Smooth muscle cell of bladder (primary cell): ENCODE results near the gene MESD. TPM values are rescaled to one million over a fixed set of nuclear protein-coding genes. Genes with fewer than 3 reads are reported as not detected.

Experiments used
- total RNA-seq: library from RNA; depleted of rRNA; stranded (reverse); fragments of >200 nt; gene quantifications from 2 replicates; pipeline ENCODE4 v1.2.3, GENCODE V29; 2014

Gene MESD
- total RNA-seq = 18.2 and 20.1 TPM in 2 replicates

GRCh38 chr15:80989518-80990478 is at the start of gene MESD:
MESD (minus strand) TSS chr15:80989819; CDS start chr15:80989791, 28 bp downstream.

GRCh38 chr15:81000624-81001151 is 11.1 kb upstream of the MESD start, which contains the start of gene TLNRD1:
TLNRD1 (plus strand) TSS chr15:81000923; CDS start chr15:81002272, 1,349 bp downstream.

Other genes with a start within 250 kb of the MESD start
- 466 and 586 TPM in 2 replicates for gene CEMIP, start 210.4 kb downstream of the MESD start, total RNA-seq
- 2.1 and 2.8 TPM in 2 replicates for gene TLNRD1, start 11.1 kb upstream of the MESD start, total RNA-seq
- not detected in 2 replicates for gene CFAP161, start 144.5 kb upstream of the MESD start, total RNA-seq
- gene IL16, start 207.1 kb upstream of the MESD start, total RNA-seq = 0.46 and 1.6 TPM in 2 replicates